Thoracic aorta (tissue), 2 donors: ENCODE data around the gene HIPK4. TPM values are rescaled to one million over a fixed set of nuclear protein-coding genes. Genes with fewer than 3 reads are reported as not detected.

Source experiments
- ATAC-seq: fragments of 150-250 bp; one replicate; pipeline ENCODE4 v1.8.0; 2017; ENCODE audit warnings: low read depth; ENCODE audit not compliant: insufficient number of reproducible peaks, low FRiP score
- DNase-seq: peaks from one replicate; pipeline ENCODE4 v3.0.0-alpha.2; 2020; ENCODE audit warnings: low spot score
- H3K27ac ChIP-seq, 2 donors: fragments of 200-600 bp; sonication (generic); 1 replicate in 1 of 2; 2 replicates in 1 of 2; pipeline ENCODE4 v1.5.1; 2016; ENCODE audit warnings: mild to moderate bottlenecking in 2 of 2, moderate library complexity in 2 of 2
- H3K27me3 ChIP-seq: fragments of 200-600 bp; sonication (generic); replicated peaks from 2 replicates; pipeline ENCODE4 v1.6.0; 2016; ENCODE audit warnings: mild to moderate bottlenecking; ENCODE audit not compliant: insufficient read depth
- H3K36me3 ChIP-seq: fragments of 200-600 bp; sonication (generic); one replicate; pipeline ENCODE4 v1.5.1; 2016
- H3K4me1 ChIP-seq, 2 donors: fragments of 200-600 bp; sonication (generic); 1 replicate in 1 of 2; 2 replicates in 1 of 2; pipeline versions ENCODE4 v1.5.1 to v1.6.0; 2016; ENCODE audit warnings: low read depth in 2 of 2, mild to moderate bottlenecking in 1 of 2; ENCODE audit not compliant: control insufficient read depth in 1 of 2
- H3K4me3 ChIP-seq: fragments of 200-600 bp; sonication (generic); 2 replicates; pipeline ENCODE4 v1.5.1; 2016; ENCODE audit warnings: mild to moderate bottlenecking
- H3K9me3 ChIP-seq: fragments of 200-600 bp; sonication (generic); 2 replicates; pipeline ENCODE4 v1.5.1; 2016
- total RNA-seq, 2 donors: library from RNA; depleted of rRNA; stranded (reverse); fragments of >200 nt; gene quantifications; one replicate each; pipeline versions ENCODE4 v1.1.0 to v1.2.3, GENCODE V29; 2016
- TF ChIP-seq, protein P1 (sequence below): fragments of 200-600 bp; sonication (generic); IDR thresholded peaks from one replicate; pipeline ENCODE4 v1.5.1; 2019; ENCODE audit warnings: antibody characterized with exemption

Gene HIPK4
- total RNA-seq, 2 donors from 2014 or later: not detected

DNA sequence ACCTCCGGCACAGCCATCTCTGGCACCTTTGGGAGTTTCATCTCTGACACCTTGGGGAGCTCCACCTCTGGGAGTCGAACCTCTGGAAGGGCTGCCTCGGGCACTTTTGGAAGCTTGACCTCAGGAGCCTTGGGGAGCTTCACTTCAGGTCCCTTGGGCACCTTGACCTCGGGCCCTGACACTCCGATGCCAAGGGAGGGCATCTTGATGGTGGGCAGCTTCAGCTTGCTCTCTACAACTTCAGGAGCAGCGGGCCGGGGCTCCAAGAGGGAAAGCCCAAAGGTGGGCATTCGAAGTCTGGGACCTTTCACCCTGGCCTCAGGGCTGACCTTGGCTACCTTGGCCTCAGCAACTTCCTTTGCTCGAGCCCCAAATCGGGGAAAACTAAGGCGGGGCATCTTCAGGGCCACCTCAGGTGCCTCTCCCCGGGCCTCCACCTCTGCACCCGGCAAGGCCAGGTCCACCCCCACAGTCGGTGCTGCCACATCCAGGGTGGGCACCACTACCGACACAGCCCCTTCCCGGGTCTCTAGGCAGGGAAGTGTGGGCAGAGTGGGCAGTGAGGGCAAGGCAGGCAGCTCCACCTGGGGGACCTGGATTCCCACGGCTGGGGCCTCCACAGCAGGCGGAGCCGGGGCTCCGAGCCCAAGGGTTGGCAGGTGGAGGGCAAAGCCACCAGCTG, 7.0 kb upstream of the HIPK4 start:
- Histone ChIP-seq H3K4me1 (no peaks in the 10 kb centered on the region), H3K27ac (no peak overlapping the region), H3K4me3 (no peak overlapping the region), H3K9me3 (no peaks in the 10 kb centered on the region), H3K36me3 (no peaks in the 10 kb centered on the region), H3K27me3 (no peaks in the 10 kb centered on the region)
- TF ChIP-seq, protein P1, sequence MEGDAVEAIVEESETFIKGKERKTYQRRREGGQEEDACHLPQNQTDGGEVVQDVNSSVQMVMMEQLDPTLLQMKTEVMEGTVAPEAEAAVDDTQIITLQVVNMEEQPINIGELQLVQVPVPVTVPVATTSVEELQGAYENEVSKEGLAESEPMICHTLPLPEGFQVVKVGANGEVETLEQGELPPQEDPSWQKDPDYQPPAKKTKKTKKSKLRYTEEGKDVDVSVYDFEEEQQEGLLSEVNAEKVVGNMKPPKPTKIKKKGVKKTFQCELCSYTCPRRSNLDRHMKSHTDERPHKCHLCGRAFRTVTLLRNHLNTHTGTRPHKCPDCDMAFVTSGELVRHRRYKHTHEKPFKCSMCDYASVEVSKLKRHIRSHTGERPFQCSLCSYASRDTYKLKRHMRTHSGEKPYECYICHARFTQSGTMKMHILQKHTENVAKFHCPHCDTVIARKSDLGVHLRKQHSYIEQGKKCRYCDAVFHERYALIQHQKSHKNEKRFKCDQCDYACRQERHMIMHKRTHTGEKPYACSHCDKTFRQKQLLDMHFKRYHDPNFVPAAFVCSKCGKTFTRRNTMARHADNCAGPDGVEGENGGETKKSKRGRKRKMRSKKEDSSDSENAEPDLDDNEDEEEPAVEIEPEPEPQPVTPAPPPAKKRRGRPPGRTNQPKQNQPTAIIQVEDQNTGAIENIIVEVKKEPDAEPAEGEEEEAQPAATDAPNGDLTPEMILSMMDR: no peak
- no peak for DNase-seq
- ATAC-seq: no peak

DNA sequence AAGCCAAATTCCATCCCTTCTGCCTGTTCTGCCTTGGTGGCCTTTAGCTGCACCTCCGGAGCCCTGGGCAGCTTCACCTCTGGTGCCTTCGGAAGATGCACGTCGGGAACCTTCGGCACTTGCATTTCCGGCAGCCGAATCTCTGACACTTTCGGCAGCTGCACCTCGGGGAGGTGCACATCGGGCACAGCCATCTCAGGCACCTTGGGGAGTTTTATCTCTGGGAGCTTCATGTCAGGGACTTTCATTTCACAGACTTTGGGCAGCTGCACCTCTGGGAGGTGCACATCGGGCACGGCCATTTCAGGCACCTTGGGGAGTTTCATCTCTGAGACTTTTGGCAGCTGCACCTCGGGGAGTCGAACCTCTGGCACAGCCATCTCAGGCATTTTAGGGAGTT, 6.0 kb upstream of the HIPK4 start:
- no peak overlapping the region for H3K4me3 ChIP-seq
- TF ChIP-seq, protein P1: no peak
- H3K36me3 ChIP-seq: no peaks in the 10 kb centered on the region
- H3K9me3 ChIP-seq: no peaks in the 10 kb centered on the region
- H3K4me1 ChIP-seq: no peaks in the 10 kb centered on the region
- no peaks in the 10 kb centered on the region for H3K27me3 ChIP-seq
- DNase-seq: no peak
- no peak overlapping the region for H3K27ac ChIP-seq
- no peak for ATAC-seq

DNA sequence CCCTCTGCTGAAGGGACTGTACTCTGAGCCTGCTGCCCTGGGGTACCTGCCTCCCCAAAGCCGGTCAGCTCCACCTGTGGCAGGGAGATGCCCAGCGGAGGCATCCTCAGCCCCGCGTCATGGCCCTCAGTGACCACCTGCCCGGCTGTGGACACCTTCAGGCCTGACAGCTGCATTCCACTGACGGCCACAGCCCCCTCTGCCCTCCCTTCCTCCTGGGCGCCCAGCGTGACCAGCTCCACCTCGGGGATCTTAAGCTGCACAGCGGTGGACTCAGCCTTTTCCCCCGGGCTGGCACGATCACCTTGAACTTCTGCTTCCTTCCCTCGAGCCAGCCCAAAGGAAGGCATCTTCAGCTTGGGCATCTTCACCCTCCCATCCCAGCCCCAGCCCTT, 4.8 kb upstream of the HIPK4 start:
- no peaks in the 10 kb centered on the region for H3K9me3 ChIP-seq
- TF ChIP-seq, protein P1: no peak
- H3K4me1 ChIP-seq: no peaks in the 10 kb centered on the region
- no peak overlapping the region for H3K27ac ChIP-seq
- H3K4me3 ChIP-seq: no peak overlapping the region
- ATAC-seq (no peak), DNase-seq (no peak)
- no peaks in the 10 kb centered on the region for H3K27me3 ChIP-seq
- no peaks in the 10 kb centered on the region for H3K36me3 ChIP-seq

DNA sequence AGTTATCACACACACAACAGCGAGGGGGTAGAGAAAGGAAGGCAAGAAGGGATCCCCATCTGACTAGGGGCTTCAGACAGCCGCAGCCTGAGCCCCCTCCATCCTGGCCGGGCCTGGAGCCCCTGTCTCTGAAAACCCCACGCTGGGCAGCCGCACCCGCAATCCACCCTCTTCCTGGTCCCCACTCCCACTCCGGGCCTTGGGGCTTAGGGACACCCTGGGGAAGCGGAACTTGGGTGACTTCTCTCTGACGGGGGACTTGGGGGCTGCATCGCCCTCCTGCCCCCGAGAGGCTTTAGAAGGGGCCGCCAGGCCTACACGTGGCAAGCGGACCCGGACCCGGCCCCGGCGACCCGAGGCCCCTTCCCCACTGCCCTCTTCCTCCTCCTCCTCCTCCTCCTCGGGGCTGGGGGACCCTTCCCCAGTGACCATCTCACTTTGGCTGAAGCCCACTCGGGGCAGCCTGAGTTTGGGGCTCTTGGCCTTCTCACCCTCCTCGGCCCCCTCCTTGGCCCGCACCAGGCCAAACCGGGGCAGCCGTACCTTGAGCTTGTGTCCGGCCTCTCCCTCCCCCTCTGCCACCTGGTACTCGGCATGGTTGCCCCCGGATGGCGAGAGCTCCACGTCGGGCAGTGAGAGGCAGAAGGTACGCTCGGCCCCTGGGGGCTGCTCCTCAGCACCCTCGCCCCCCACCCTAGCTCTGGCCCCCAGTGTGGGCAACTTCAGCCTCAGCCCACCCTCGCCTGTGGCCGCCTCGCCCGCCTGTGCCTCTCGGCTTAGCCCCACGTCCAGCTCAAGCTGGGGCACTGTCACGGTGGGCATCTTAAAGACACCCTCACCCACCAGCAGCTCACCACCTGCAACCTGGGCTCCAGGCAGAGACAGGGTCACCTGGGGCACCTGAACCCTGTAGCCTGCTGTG, 4.2 kb upstream of the HIPK4 start:
- ATAC-seq: no peak

More for the DNA sequence above, 4.2 kb upstream of the HIPK4 start:
- Histone ChIP-seq H3K27me3 (no peaks in the 10 kb centered on the region), H3K4me1 (no peaks in the 10 kb centered on the region), H3K4me3 (no peak overlapping the region), H3K27ac (no peak overlapping the region), H3K9me3 (no peaks in the 10 kb centered on the region), H3K36me3 (no peaks in the 10 kb centered on the region)
- DNase-seq: no peak
- TF ChIP-seq, protein P1: no peak
